Measurements from ENCODE around the gene SUPT5H. TPM values are rescaled to one million over a fixed set of nuclear protein-coding genes. Genes with fewer than 3 reads are reported as not detected.

Gene SUPT5H
- total and polyA plus RNA-seq, 2 of the 13 experiments (the other 11 are each of a cell fraction or from before 2014, with no cell fraction given), result 48.2 to 51.7 TPM

- TF ChIP-seq MIER2 (CRISPR knock-in tag; IDR thresholded peaks at IDR 0.05) (no peak), BCL6 (CRISPR knock-in tag; IDR thresholded peaks at IDR 0.05) (no peak), SKI (IDR thresholded peaks at IDR 0.05; ENCODE audit: partially characterized antibody) (no peak), ZBTB7A (CRISPR knock-in tag; IDR thresholded peaks at IDR 0.05) (no peak), FOXP1 (IDR thresholded peaks at IDR 0.05) (no peak), FOXP1 (CRISPR knock-in tag; IDR thresholded peaks at IDR 0.05) (no peak), GABPB1 (CRISPR knock-in tag; IDR thresholded peaks at IDR 0.05) (no peak), SALL1 (CRISPR knock-in tag; IDR thresholded peaks at IDR 0.05) (no peak; the same call in 1 of the 2 replicates), ZNF619 (CRISPR knock-in tag; IDR thresholded peaks at IDR 0.05) (peak; percentile 82; the same call in 1 of the 2 replicates), YEATS4 (CRISPR knock-in tag; IDR thresholded peaks at IDR 0.05; ENCODE audit: borderline replicate concordance) (no peak), DMTF1 (CRISPR knock-in tag; IDR thresholded peaks at IDR 0.05) (no peak), ZNF101 (CRISPR knock-in tag; IDR thresholded peaks at IDR 0.05; ENCODE audit: borderline replicate concordance, low read depth) (no peak), JUN (CRISPR knock-in tag; IDR thresholded peaks at IDR 0.05) (no peak), ZNF496 (CRISPR knock-in tag; IDR thresholded peaks at IDR 0.05; ENCODE audit: insufficient replicate concordance) (no peak), TGIF2 (CRISPR knock-in tag; IDR thresholded peaks at IDR 0.05) (no peak), ZNF275 (CRISPR knock-in tag; IDR thresholded peaks at IDR 0.05; ENCODE audit: borderline replicate concordance) (no peak), ZNF629 (CRISPR knock-in tag; conservative IDR thresholded peaks at IDR 0.05) (no peak), DPF2 (CRISPR knock-in tag; IDR thresholded peaks at IDR 0.05; ENCODE audit: borderline replicate concordance, low read depth) (no peak), ZNF501 (CRISPR knock-in tag; IDR thresholded peaks at IDR 0.05) (peak; percentile 35; the same call in 1 of the 2 replicates), ZFX (CRISPR knock-in tag; IDR thresholded peaks at IDR 0.05; ENCODE audit: low read depth) (peak; percentile 50; the same call in 1 of the 2 replicates), YY1 (IDR thresholded peaks at IDR 0.05; ENCODE audit: insufficient read depth, insufficient replicate concordance, low read depth, low read length) (no peak), SUZ12 (IDR thresholded peaks at IDR 0.05; ENCODE audit: low read depth, low read length) (no peak), ZFP37 (CRISPR knock-in tag; IDR thresholded peaks at IDR 0.05; ENCODE audit: borderline replicate concordance) (no peak), NFE2L1 (CRISPR knock-in tag; IDR thresholded peaks at IDR 0.05; ENCODE audit: borderline replicate concordance) (0 out of 2 replicates have a peak, but pooled peaks have one; percentile 33), PHF21A (CRISPR knock-in tag; IDR thresholded peaks at IDR 0.05) (no peak), ZNF335 (CRISPR knock-in tag; IDR thresholded peaks at IDR 0.05) (no peak)
These were observed 31.3 kb upstream of the SUPT5H start (continued) for GRCh38 chr19:39413911-39414608.
